Measurements from ENCODE around the gene PPHLN1.

The PPHLN1 gene

GRCh38 chr12:42442888-42443287 is 116.9 kb downstream of the PPHLN1 start:
- DNase-seq (ENCODE audit: low read depth): no peak

DNA sequence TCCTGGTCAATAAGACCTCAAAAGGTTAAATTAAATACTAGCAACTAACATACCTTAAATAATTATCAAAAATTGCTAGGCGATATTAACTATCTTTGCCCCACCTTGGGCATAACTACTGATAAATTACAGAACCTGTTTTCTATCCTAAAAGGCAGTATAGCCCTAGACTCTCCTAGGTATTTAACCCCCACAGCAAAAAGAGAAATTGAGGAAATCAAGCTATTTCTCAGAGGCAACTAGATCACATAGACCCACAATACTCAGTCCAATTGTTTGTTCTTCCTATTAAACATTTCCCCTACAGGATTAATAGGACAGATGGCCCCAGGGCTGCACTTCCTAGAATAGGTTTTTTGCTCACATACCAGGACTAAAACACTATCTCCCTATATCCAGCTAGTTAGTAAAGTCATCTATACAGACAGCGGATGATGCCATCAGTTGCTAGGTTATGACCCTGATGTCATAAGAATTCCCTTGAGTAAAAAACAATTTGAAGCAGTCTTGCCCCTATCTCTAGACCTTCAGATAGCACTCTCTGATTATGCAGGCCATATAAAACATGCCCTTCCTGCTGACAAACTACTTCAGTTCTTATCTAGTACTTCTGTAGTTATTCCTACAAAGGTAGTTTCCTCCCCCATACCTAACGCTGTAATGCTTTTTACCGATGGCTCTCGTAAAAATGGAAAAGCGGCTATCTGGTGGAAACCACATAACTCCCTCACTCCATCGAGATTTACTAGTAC is 118.4 kb downstream of the PPHLN1 start:
- DNase-seq (ENCODE audit: low read depth): no peak

GRCh38 chr12:42445891-42446290 is 119.9 kb downstream of the PPHLN1 start:
- DNase-seq (ENCODE audit: low read depth): no peak

DNA sequence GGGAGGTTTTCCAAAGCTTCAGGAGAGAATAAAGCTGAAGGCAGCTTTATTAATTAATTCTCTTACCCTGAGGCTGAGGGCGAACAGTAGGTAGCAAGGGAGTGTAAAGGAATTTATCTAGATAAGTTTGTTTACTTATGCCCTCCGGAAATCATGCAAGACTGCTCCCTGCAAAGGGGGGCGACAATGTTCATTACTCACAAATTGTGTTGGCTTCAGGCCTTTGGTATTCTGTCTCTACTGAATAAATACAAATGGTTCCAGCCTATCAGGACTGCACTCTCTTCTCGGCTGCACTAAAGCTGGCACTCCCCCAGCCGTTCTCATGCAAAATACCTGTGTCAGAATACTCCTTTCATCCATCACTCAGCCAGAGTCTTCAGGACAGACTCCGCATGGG is 120.8 kb downstream of the PPHLN1 start:
- no peak for DNase-seq (ENCODE audit: low read depth)

DNA sequence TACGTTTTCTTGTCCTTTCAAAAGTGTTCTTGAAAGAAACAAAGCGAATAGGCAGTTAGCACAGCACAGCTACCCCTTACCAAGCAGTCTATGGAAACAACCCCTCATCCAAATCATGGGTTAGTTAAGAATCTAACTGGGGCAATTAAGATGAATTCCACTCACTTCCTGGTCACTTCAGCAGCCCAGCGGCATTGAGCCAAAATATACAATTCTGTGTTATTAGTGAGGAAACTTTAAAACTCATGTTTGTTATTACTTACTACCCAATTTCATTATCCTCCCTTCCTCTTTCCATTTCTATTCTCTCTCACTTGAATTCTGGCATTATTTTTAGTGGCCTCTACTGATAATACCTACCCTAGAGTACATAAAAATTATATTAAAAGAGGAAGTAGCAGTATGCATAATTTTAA is 121.4 kb downstream of the PPHLN1 start:
- DNase-seq (ENCODE audit: low read depth): no peak

DNA sequence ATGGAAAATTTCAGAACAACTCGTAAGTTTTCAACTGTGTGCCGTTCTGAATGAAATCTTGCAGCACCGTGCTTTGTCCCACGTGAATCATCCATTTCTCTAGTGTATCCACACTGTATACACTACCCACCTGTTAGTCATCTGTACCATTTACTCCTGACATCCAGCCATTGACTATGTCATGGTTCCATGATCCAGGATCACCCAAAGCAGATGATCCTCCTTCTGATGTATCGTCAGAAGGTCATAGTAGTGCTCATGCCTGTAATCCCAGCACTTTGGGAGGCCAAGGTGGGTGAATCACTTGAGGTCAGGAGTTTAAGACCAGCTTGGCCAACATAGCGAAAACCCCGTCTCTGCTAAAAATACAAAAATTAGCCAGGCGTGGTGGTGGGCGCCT is 122.9 kb downstream of the PPHLN1 start:
- no peak for DNase-seq (ENCODE audit: low read depth)

DNA sequence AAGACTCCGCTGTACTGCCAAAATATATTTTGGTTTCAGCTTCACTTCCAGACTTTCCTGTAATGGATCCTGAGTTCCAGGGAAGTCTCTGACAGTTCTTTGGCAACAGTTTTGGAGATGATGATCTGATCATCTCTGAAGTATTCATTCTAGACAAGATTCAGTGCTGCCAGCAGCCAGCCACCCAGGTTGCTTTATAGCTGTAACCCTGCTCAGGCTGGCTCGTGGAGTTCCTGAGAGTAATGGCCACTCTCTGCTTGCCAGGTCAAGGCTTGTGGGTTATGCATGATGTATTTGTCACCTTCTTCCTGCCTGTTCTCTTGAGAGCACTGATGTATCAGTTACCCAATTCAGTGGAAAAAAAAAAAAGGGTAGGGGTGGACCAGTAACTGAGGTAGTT is 124.3 kb downstream of the PPHLN1 start:
- no peak for DNase-seq (ENCODE audit: low read depth)

- DNase-seq (ENCODE audit: low read depth): no peak
Observed at GRCh38 chr12:42458575-42458974, 132.6 kb downstream of the PPHLN1 start.

GRCh38 chr12:42459336-42459847 is 133.4 kb downstream of the PPHLN1 start:
- DNase-seq (ENCODE audit: low read depth): no peak

GRCh38 chr12:42462486-42462885 is 136.5 kb downstream of the PPHLN1 start:
- DNase-seq (ENCODE audit: low read depth): no peak

GRCh38 chr12:42463671-42464070 is 137.7 kb downstream of the PPHLN1 start:
- no peak for DNase-seq (ENCODE audit: low read depth)

DNA sequence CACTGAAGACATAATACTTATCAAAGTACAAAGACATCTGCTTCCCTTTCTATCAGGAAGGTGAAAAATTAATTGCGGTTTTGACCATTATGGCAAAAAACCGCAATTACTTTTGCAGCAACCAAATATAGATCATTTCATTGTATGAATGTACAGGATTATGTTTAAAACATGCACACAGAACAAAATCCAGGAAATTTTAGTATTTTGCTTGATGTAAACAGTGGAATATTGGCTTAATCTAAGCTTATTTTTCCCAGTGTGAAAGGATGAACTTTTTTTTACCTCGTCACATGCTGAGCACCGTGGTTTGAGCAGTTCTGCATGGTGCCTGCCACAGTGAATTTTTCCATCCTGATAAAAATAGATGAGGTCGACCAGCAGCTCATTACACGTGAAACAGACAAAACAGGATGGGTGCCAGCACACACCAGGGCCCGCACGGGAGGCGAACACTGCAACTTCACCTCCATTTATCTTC is 142.4 kb downstream of the PPHLN1 start:
- DNase-seq (ENCODE audit: low read depth): no peak

DNA sequence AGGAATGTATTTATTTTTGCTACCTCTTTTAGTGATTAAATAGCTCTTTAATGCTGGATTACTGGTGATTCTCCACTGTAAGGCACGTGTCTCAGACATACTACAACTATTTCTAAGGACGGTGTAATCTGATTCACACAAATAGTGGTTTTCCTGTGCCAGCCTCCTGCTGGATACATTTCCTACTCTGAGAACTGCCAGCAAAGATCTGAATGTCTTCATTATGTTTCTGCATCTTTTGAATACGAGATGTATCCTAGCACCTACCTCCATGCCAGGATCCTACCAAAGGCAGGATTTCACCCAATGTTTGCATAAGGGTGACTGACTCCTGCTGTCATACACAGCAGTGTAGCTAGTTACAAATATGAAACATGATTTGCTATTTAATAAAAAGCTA is 143.0 kb downstream of the PPHLN1 start:
- no peak for DNase-seq (ENCODE audit: low read depth)

DNA sequence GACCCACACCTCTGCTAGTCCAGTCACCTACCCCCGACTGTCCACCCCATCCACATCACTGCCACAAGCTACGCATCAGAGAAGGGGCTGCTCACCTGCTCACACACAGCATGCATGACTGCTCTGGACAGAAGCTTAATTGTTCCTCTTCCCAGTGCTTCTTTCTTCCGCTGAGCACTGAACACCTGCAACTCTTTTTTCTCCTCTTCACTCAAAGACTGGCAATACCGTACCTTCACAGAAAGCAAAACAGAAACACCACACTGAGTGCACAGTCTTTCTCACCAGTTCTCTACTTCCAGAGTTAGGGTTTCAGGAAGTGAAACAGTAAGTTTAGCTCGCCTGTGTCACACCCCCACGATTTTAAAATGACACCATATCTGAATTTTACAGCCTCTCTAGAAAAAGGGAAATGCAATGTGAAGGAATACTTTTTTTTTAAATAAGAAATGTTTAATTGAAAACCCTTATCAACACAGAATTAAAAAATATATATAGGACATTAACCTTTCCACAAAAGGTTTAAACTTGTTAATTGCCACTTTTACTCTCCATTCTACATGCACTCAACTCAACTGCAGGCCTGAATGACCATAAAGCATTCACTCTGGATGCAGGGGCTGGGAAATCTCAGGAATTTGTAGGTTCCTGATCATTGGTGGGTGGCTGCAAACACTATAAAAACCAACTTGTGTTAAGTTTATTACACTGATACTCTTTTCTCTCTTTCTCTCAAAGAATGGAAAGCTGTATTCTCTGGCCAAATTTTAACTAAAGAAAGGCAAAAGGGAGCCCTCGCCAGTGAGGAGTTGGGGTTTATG is 143.6 kb downstream of the PPHLN1 start:
- DNase-seq (ENCODE audit: low read depth): no peak

DNA sequence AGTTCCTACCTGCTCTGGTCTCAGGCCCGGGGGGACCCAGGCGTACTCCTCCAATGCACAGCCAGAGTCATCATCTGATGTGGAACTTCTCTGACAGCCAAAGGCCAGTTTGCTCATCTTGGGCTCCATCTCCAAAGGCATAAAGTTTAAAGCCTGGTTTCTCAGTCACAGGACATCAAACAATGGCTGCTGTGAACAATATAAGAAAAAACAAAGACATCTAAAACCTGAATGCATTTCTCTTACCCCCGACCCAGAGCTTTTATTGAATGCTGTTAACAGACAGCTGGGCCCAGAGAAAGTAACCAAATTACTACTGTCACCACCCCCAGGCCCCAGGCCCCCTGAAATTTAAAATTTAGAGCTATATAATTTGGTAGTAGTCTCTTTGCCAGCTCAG is 146.4 kb downstream of the PPHLN1 start:
- DNase-seq (ENCODE audit: low read depth): no peak

GRCh38 chr12:42473130-42473529 is 147.2 kb downstream of the PPHLN1 start:
- DNase-seq (ENCODE audit: low read depth): peak; percentile 36

DNA sequence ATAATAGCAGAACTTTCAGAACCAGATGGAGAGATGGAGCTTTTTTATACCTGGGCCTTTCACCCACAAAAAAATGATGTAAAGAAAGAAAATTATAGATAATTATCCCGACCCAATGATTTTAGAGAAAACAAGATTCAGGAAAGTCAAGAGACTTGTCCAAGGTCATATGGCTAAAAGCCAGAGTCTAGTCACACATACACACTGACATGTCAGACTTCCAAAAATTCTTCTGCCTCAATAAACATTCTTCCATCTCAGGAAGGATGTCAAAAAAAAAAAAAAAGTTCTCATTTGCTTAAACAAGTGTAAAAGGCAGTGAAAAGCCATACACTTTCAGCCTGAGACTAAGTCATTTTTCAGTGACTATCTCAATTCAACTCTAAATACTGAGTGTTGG is 147.6 kb downstream of the PPHLN1 start:
- DNase-seq (ENCODE audit: low read depth): no peak

DNA sequence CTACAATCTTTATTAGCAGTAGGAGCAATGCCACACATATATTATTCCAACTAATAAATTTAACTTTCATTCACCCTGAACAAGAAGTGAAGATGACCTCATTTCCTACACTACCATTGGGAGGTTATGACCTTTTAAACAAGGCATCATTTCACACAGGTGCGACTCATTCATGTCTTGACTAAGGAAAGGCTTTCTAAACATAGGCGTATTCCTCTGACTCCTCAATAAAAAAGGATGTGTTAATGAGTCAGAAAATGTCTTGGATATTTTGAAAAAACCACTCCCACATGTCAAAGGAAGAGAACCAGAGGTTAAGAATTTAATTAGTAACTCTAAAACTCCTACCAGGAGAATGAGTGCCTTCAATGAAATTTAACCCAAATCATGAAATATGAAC is 148.4 kb downstream of the PPHLN1 start:
- no peak for DNase-seq (ENCODE audit: low read depth)

DNA sequence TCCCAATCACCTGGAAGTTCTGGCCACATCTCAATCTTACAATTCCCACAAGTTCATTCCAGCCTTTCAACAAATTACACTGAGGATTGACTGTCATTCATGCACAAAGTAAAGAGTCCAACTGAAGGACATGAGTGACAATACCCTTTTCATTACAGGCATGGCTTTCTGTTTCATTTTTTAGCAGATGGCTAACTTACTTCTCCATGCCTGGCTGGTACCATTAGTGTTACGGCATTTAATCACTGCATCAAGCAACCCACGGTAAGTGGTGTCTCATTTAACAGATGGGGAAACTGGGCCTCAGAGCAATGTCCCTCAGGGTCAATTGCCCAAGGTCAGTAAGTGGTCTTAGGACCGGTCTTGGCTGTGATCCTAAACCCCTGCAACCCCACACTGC is 149.1 kb downstream of the PPHLN1 start:
- no peak for DNase-seq (ENCODE audit: low read depth)

DNA sequence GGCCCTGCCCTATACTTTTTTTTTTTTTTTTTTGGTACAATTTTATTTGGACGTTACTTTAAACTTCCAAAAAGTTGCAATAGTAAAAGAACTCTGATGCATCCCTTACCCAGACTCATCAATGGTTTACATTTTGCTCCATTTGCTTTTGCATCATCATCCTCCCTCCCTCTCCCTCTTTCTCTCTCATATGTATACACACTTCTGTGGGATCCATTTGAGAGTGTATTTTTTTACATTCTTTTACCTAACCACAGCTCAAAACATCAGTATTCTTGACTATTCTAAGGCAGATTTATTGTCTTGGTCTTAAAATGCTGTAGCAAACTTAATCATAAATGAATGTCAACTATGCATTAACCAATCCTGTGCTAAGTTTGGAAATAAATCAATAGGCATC is 152.0 kb downstream of the PPHLN1 start:
- DNase-seq (ENCODE audit: low read depth): no peak

DNA sequence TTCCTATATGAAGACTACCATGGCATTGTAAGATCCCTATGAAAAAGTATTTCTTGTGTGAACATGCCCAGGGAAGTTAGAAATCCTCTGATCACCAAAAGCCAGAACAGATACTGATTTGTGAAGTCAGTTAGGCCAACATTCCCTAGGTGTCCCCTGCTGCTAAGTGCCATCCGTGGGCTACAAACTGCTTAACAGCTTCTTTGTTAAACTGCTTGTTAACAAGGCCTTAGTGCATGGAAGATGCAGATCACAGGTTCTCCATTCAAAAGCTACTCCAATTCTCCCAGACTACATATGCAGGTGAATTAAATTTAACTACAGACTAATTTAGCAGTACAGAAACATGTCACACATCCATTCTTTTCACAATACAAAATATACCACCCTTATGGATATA is 155.4 kb downstream of the PPHLN1 start:
- no peak for DNase-seq (ENCODE audit: low read depth)

- DNase-seq (ENCODE audit: low read depth): no peak
Observed at GRCh38 chr12:42482041-42482747, 156.2 kb downstream of the PPHLN1 start.
